CD4-positive, alpha-beta T cell treated with Interleukin-15 for 1 hour (primary cell): ENCODE data around the gene ENG.

Experiments
- DNase-seq: peaks from one replicate; pipeline ENCODE4 v3.0.0-alpha.2; 2020

The ENG gene

GRCh38 chr9:127812011-127812410, 42.4 kb downstream of the ENG start:
- no peak for DNase-seq

- DNase-seq, result no peak
These were observed 43.9 kb downstream of the ENG start for GRCh38 chr9:127810378-127811187.

GRCh38 chr9:127809540-127810377, 44.7 kb downstream of the ENG start:
- DNase-seq, result no peak

GRCh38 chr9:127809002-127809539, 45.4 kb downstream of the ENG start:
- DNase-seq, result no peak

GRCh38 chr9:127808347-127809001, 46.0 kb downstream of the ENG start:
- no peak for DNase-seq

- no peak for DNase-seq
These were observed 47.6 kb downstream of the ENG start for GRCh38 chr9:127806871-127807270.

- no peak for DNase-seq
These were observed 48.8 kb downstream of the ENG start for GRCh38 chr9:127805620-127806019.

- no peak for DNase-seq
These were observed 50.7 kb downstream of the ENG start for GRCh38 chr9:127803507-127804352.

GRCh38 chr9:127802576-127803443, 51.6 kb downstream of the ENG start, which contains the start of gene FPGS:
Gene FPGS, plus strand, starts transcription at chr9:127802882. Its CDS starts 43 bp downstream, at chr9:127802925.
- DNase-seq, result peak; percentile 85

GRCh38 chr9:127801955-127802575, 52.4 kb downstream of the ENG start:
- peak; percentile 44 for DNase-seq

- DNase-seq, result no peak
These were observed 57.5 kb downstream of the ENG start for GRCh38 chr9:127796852-127797370.

- no peak for DNase-seq
These were observed 58.1 kb downstream of the ENG start for GRCh38 chr9:127796225-127796813.

GRCh38 chr9:127794001-127794791, 60.3 kb downstream of the ENG start:
- no peak for DNase-seq

- no peak for DNase-seq
These were observed 61.3 kb downstream of the ENG start for GRCh38 chr9:127793093-127793708.

- DNase-seq, result no peak
These were observed 61.9 kb downstream of the ENG start for GRCh38 chr9:127792417-127793031.

GRCh38 chr9:127791085-127791484, 63.4 kb downstream of the ENG start:
- DNase-seq, result no peak

GRCh38 chr9:127790094-127790855, 64.2 kb downstream of the ENG start:
- no peak for DNase-seq
